Measurements from ENCODE around the gene MAP7. TPM values are rescaled to one million over a fixed set of nuclear protein-coding genes. Genes with fewer than 3 reads are reported as not detected.
"Not testable (repeated sequence)": the region's sequence is repeated elsewhere in the genome, so short reads cannot be mapped to it uniquely, and the experiment has no call there.

MAP7 gene
- total RNA-seq, 4 donors from 2014 or later, result 0.29 to 6.8 (median 1.1) TPM

DNA sequence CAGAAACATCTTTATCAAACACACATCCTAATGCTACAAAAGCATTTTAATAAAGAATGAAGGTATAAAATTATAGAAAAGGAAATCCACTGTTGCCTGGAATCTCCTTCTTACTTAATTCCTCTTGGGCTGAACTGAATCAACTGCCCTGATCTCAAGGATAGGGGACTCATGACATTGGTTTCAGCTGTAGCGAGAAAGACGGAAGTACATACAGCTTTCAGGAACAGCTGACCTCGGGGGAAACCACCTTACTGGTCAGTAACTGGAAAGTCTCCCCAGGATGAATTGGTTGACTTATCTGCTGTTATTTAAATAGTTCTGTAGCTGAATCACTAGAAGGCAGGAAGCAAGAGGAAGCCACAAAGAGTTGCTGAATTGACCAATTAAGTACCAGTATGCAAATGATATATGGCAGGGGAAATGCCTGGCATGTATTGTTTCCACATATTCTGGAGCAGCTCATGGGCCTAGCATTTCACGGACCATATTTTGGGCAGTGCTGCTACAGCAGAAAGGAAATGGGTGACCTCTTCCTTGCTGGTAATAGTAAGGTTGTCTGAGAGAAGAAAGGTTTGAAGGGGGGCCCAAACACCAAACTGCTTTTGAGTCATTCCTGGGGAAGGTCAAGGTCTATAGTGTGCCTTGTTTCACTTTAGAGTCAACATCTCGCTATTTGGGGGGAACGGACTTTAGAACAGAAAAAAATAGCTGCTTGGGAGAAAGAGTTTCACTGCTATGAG, 43.7 kb upstream of the MAP7 start:
- H3K4me1 ChIP-seq, result no peaks in the 10 kb centered on the region
- TF ChIP-seq, protein P1, sequence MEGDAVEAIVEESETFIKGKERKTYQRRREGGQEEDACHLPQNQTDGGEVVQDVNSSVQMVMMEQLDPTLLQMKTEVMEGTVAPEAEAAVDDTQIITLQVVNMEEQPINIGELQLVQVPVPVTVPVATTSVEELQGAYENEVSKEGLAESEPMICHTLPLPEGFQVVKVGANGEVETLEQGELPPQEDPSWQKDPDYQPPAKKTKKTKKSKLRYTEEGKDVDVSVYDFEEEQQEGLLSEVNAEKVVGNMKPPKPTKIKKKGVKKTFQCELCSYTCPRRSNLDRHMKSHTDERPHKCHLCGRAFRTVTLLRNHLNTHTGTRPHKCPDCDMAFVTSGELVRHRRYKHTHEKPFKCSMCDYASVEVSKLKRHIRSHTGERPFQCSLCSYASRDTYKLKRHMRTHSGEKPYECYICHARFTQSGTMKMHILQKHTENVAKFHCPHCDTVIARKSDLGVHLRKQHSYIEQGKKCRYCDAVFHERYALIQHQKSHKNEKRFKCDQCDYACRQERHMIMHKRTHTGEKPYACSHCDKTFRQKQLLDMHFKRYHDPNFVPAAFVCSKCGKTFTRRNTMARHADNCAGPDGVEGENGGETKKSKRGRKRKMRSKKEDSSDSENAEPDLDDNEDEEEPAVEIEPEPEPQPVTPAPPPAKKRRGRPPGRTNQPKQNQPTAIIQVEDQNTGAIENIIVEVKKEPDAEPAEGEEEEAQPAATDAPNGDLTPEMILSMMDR (IDR thresholded peaks at IDR 0.05), result no peak
- TF ChIP-seq POLR2A (IDR thresholded peaks at IDR 0.05), result no peak
- H3K27me3 ChIP-seq, result no peaks in the 10 kb centered on the region
- DNase-seq, result no peak
- intact Hi-C loops (cut with DNase I; ENCODE audit: low total_unique reads), result no loop called here
- H3K36me3 ChIP-seq, result no peaks in the 10 kb centered on the region
- no peaks in the 10 kb centered on the region for H3K9me3 ChIP-seq
- no peak overlapping the region for H3K27ac ChIP-seq
- no peak overlapping the region for H3K4me3 ChIP-seq

DNA sequence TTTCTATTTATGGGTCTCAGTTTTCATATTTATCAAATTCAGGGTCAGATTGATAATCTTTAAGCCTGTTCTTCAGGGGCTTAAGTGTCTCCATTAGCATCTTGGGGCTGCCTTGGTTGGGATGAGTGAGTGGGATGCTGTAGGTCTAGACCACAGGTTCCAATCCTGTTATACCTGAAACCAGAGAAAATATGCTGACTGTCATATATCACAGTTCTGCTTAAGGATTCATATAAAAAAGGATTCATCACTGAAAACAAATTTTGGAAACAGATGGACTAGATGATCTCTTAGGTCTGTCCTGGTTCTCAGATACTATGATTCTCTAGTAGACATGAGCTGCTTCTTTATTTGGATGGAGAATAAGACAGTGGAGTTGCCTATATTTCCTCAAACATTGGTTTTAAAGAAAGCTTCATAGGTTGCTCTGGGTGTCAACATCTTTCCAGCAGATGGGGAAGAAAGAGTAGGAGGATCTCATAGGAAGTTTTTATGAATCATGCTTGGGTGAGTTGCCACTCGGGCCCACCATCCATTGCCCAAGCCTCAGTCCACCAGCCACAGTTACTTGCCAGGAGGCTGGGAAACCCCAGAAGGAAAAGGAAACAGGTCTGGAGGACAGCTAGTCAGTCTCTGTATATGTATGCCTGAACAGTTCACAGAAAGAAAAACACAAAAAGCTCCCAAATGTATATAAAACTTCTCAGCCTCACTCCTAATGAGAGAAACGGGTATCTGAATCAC, 42.9 kb upstream of the MAP7 start:
- no peak overlapping the region for H3K27ac ChIP-seq
- no peak overlapping the region for H3K4me3 ChIP-seq
- intact Hi-C loops (cut with DNase I; ENCODE audit: low total_unique reads), result no loop called here
- DNase-seq, result no peak
- no peaks in the 10 kb centered on the region for H3K36me3 ChIP-seq
- no peaks in the 10 kb centered on the region for H3K9me3 ChIP-seq
- TF ChIP-seq, protein P1 (IDR thresholded peaks at IDR 0.05), result no peak
- TF ChIP-seq POLR2A (IDR thresholded peaks at IDR 0.05), result no peak
- no peaks in the 10 kb centered on the region for H3K4me1 ChIP-seq
- H3K27me3 ChIP-seq, result no peaks in the 10 kb centered on the region

DNA sequence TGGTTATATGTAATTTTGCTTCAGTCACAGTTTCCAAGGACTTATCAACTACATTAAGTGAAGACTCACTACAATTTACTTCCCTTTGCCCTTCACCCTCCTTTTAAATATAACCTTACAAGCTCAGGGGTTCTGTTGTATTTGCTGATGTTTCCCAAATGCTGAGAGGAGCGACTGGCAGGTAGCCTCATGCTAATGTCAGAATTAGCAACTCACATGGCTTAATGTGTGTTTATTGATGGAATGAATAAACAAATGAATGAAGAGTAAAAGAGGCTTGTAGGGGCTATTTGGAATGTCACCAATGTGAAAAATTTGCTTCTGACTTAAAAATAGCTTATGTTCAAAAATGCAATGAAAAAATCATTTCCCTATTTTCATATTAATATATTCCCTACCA, 41.4 kb upstream of the MAP7 start:
- Histone ChIP-seq H3K9me3 (no peaks in the 10 kb centered on the region), H3K4me1 (no peaks in the 10 kb centered on the region), H3K27me3 (no peaks in the 10 kb centered on the region), H3K36me3 (no peaks in the 10 kb centered on the region), H3K4me3 (no peak overlapping the region), H3K27ac (no peak overlapping the region)
- no peak for DNase-seq
- intact Hi-C loops (cut with DNase I; ENCODE audit: low total_unique reads), result no loop called here
- TF ChIP-seq POLR2A (IDR thresholded peaks at IDR 0.05), result no peak
- TF ChIP-seq, protein P1 (IDR thresholded peaks at IDR 0.05), result no peak

DNA sequence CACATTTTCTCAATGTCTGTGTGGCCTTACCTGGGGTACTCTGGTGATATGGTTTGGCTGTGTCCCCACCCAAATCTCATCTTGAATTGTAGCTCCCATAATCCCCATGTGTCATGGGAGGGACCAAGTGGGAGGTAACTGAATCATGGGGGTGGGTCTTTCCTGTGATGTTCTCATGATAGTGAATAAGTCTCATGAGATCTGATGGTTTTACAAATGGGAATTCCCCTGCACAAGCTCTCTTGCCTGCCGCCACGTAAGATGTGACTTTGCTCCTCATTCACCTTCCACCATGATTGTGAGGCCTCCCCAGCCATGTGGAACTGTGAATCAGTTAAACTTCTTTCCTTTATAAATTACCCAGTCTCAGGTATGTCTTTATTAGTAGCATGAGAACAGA, 40.6 kb upstream of the MAP7 start:
- H3K27me3 ChIP-seq; H3K4me3 ChIP-seq; H3K36me3 ChIP-seq; DNase-seq; H3K27ac ChIP-seq; intact Hi-C loops (cut with DNase I; ENCODE audit: low total_unique reads); H3K9me3 ChIP-seq; H3K4me1 ChIP-seq: not testable (repeated sequence)

DNA sequence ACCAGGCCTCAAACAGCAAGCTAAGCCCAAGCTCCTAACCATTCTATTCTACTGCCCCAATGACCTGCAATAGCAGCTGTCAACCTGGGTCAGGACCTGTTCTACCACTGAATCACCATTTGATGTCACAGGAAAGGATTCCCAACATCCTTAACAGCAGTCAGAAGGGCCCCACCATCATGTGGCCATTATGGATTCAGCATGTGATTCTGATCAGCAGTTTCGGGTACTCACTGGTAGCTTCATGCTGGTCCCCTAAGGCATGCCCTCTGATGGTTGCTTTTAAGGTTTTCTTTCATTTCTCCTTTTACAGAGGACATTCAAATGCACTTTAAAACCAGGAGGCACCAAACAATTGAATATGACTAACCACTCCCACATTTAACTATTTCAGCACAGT, 37.3 kb upstream of the MAP7 start:
- peak overlapping the region; percentile 75 to 80 for H3K27ac ChIP-seq
- intact Hi-C loops (cut with DNase I; ENCODE audit: low total_unique reads), result no loop called here
- no peak for TF ChIP-seq POLR2A (IDR thresholded peaks at IDR 0.05)
- TF ChIP-seq, protein P1 (IDR thresholded peaks at IDR 0.05), result no peak

More for the DNA sequence above, 37.3 kb upstream of the MAP7 start:
- DNase-seq, result no peak
- H3K4me3 ChIP-seq, result no peak overlapping the region
- peaks cover 0 to 4% of the 10 kb centered on the region in 2 donors for H3K4me1 ChIP-seq
- H3K36me3 ChIP-seq, result no peaks in the 10 kb centered on the region
- no peaks in the 10 kb centered on the region for H3K9me3 ChIP-seq
- no peaks in the 10 kb centered on the region for H3K27me3 ChIP-seq
